ENCODE results near the gene FRYL. TPM values are rescaled to one million over a fixed set of nuclear protein-coding genes. Genes with fewer than 3 reads are reported as not detected.

FRYL gene
- total RNA-seq, 1 experiment from 2014 or later, result 53.9 TPM

- no TSS peak for BruUV-seq (replicated peaks)
- ChIA-PET POLR2A (interaction anchor here (0.7 kb wide), 1 partner anchor 27 kb away, joined by 3 read pairs; no protein-coding TSS in a partner anchor), CTCF (no interaction called here)
- no peak for TF ChIP-seq CTCF (IDR thresholded peaks at IDR 0.05; ENCODE audit: unreplicated experiment)
- H3K9me3 Mint-ChIP-seq (ENCODE audit: unreplicated experiment), result no peaks in the 10 kb centered on the region
- H3K27ac Mint-ChIP-seq (ENCODE audit: low read depth, unreplicated experiment), result no peak overlapping the region
- no peak overlapping the region for H3K4me3 Mint-ChIP-seq (ENCODE audit: unreplicated experiment)
- H3K27me3 Mint-ChIP-seq (ENCODE audit: insufficient read depth, unreplicated experiment), result no peaks in the 10 kb centered on the region
- intact Hi-C loops (cut with micrococcal nuclease), result no loop called here
- no peak for DNase-seq (ENCODE audit: unreplicated experiment)
- no peaks in the 10 kb centered on the region for H3K4me1 Mint-ChIP-seq (ENCODE audit: insufficient read depth, unreplicated experiment)
- H3K36me3 Mint-ChIP-seq (ENCODE audit: insufficient read depth, unreplicated experiment), result no peaks in the 10 kb centered on the region
Observed at GRCh38 chr4:48450740-48451139, 329.3 kb downstream of the FRYL start.

GRCh38 chr4:48449151-48449550 lies 330.9 kb downstream of the FRYL start:
- ChIA-PET POLR2A (no interaction called here), CTCF (no interaction called here)
- Mint-ChIP-seq H3K27ac (ENCODE audit: low read depth, unreplicated experiment) (no peak overlapping the region), H3K27me3 (ENCODE audit: insufficient read depth, unreplicated experiment) (no peaks in the 10 kb centered on the region), H3K36me3 (ENCODE audit: insufficient read depth, unreplicated experiment) (no peaks in the 10 kb centered on the region), H3K4me1 (ENCODE audit: insufficient read depth, unreplicated experiment) (no peaks in the 10 kb centered on the region), H3K9me3 (ENCODE audit: unreplicated experiment) (no peaks in the 10 kb centered on the region), H3K4me3 (ENCODE audit: unreplicated experiment) (no peak overlapping the region)
- no peak for DNase-seq (ENCODE audit: unreplicated experiment)
- intact Hi-C loops (cut with micrococcal nuclease), result loop anchor here (10.0 kb wide), 1 partner anchor 516 kb away; no protein-coding TSS in a partner anchor
- no peak for TF ChIP-seq CTCF (IDR thresholded peaks at IDR 0.05; ENCODE audit: unreplicated experiment)
- BruUV-seq (replicated peaks), result no TSS peak

Other genes starting within 250 kb of the FRYL start
- 207 and 224 TPM in 2 replicates for gene OCIAD1, start 50.8 kb upstream of the FRYL start, total RNA-seq (2022)
- gene OCIAD2, start 126.5 kb upstream of the FRYL start, total RNA-seq (2022), result 66.3 and 94.1 TPM in 2 replicates
- gene CWH43, start 206.0 kb upstream of the FRYL start, total RNA-seq (2022), result not detected in 2 replicates